ENCODE results near the gene CUX1. TPM values are rescaled to one million over a fixed set of nuclear protein-coding genes. Genes with fewer than 3 reads are reported as not detected.

Gene CUX1
- total RNA-seq, 1 experiment from 2014 or later = 53.5 TPM

GRCh38 chr7:101869026-101869900 is 51.8 kb downstream of the CUX1 start:
- Histone ChIP-seq H2BK5ac (ENCODE audit: insufficient read length, low read length) (no peak overlapping the region), H3K23me2 (ENCODE audit: insufficient read length, low read depth, low read length, poor library complexity, severe bottlenecking) (no peaks in the 10 kb centered on the region), H3K9ac (ENCODE audit: extremely low read depth, insufficient read length, low read length) (no peak overlapping the region), H2BK15ac (ENCODE audit: low read depth, low read length) (no peak overlapping the region), H4K20me1 (ENCODE audit: control insufficient read depth, insufficient read depth, insufficient read length) (peaks cover 7% of the 10 kb centered on the region), H3K4me1 (ENCODE audit: insufficient read depth, low read length) (peaks cover 17% of the 10 kb centered on the region), H3K14ac (ENCODE audit: insufficient read depth, low read length) (peak overlapping the region; percentile 39), H3K79me1 (ENCODE audit: insufficient read depth, low read depth, low read length, poor library complexity, severe bottlenecking) (peaks cover 2% of the 10 kb centered on the region), H3K4ac (ENCODE audit: low read depth, low read length) (no peak overlapping the region; the same call in 1 of the 2 replicates), H4K91ac (ENCODE audit: insufficient read length, low read depth, low read length) (peak overlapping the region; percentile 37), H3K9me3 (ENCODE audit: control insufficient read depth, low read depth, low read length) (no peaks in the 10 kb centered on the region), H2BK12ac (ENCODE audit: insufficient read length, low read depth, low read length) (no peak overlapping the region), H3T11ph (ENCODE audit: low read length) (no peak overlapping the region), H2BK20ac (ENCODE audit: low read depth, low read length, poor library complexity, severe bottlenecking) (no peak overlapping the region), H3K27me3 (ENCODE audit: insufficient read depth, low read length) (no peaks in the 10 kb centered on the region), H2BK120ac (ENCODE audit: low read depth, low read length, poor library complexity, severe bottlenecking) (no peak overlapping the region), H3K23ac (ENCODE audit: insufficient read length, low read depth, low read length) (no peak overlapping the region), H3K18ac (ENCODE audit: insufficient read length, low read depth, low read length) (peak overlapping the region; percentile 22), H4K8ac (replicated peaks; ENCODE audit: insufficient read length, low read depth, low read length) (no peak overlapping the region), H2AFZ (ENCODE audit: low read length) (no peak overlapping the region), H2AK5ac (ENCODE audit: insufficient read length, low read length) (peak overlapping the region; percentile 47), H3K56ac (ENCODE audit: insufficient read length, low read depth, low read length) (no peak overlapping the region), H3K27ac (ENCODE audit: insufficient read length, low read depth, low read length) (peak overlapping the region; percentile 66), H3K4me2 (ENCODE audit: insufficient read depth, insufficient read length, low read length) (peak overlapping the region; percentile 22), H4K5ac (ENCODE audit: insufficient read length, low read depth, low read length) (peak overlapping the region; percentile 27), H3K79me2 (ENCODE audit: insufficient read depth, low read length) (peaks cover 27% of the 10 kb centered on the region; the same call in 1 of the 2 replicates)
- Mint-ChIP-seq H3K36me3 (ENCODE audit: insufficient read depth in 1 of 3, low read depth in 3 of 3) (peaks cover 2 to 10% (median 6%) of the 10 kb centered on the region in 3 experiments; a peak in 5 of 7 replicates), H3K4me3 (peak overlapping the region; percentile 32 to 66), H3K4me1 (peaks cover 40 to 54% of the 10 kb centered on the region in 2 experiments), H3K9me3 (no peaks in the 10 kb centered on the region; a peak in 1 of 5 replicates), H3K27me3 (ENCODE audit: low read depth) (no peaks in the 10 kb centered on the region), H3K27ac (peak overlapping the region; percentile 94 to 98 (median 98))
- no CpG with 5 or more reads among the region's 38 CpGs for WGBS (ENCODE audit: extremely low coverage, insufficient read length, low lambda C conversion rate)
- peak; percentile 85 for DNase-seq
- no peak for TF ChIP-seq CTCF (conservative IDR thresholded peaks at IDR 0.05)

Data from H9 (cell line).